ENCODE data around the gene IFFO2.
A peak's percentile ranks its signal among the peaks of the same experiment; 100 is the strongest.

DNA sequence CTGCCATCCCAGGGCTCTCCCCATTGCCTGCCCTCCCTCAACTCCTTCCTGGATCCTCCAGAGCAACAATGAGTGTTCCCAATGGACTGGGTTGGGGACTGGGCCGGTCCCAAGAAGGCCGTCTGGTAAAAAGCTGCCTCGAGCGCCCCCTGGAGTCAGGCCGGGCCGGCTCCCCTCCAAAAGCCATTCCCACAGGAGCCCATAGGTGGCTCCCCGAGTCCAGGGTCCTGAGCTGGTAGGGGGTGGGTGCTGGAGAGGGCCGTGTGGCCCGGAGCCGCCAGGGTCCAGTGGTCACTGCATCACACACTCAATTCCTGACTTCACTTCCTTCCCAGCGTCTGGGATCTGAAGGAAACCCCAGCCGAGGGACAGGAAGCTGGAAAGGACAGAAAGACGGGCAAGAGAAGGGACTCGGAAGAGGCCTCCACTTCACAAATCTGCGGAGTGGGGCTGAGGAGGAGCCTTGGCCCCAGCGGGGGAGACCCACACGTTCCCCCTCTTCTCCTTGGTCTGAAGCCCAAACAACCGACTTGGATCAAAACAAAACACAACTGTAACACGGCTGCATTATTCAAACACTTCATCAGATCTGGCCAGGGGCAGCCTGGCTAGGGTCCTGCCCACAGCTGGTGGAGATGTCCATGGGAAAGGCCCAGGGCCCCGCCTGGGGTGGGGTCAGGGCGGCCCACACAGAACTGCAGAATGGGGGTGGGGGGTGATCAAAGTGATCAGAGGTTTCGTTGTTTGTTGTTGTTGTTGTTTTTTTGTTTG, 43.2 kb downstream of the IFFO2 start:
- TF ChIP-seq CTCF (conservative IDR thresholded peaks at IDR 0.05; ENCODE audit: low read depth in 2 of 2): peak; percentile 99 to 100
- TF ChIP-seq, protein P1, sequence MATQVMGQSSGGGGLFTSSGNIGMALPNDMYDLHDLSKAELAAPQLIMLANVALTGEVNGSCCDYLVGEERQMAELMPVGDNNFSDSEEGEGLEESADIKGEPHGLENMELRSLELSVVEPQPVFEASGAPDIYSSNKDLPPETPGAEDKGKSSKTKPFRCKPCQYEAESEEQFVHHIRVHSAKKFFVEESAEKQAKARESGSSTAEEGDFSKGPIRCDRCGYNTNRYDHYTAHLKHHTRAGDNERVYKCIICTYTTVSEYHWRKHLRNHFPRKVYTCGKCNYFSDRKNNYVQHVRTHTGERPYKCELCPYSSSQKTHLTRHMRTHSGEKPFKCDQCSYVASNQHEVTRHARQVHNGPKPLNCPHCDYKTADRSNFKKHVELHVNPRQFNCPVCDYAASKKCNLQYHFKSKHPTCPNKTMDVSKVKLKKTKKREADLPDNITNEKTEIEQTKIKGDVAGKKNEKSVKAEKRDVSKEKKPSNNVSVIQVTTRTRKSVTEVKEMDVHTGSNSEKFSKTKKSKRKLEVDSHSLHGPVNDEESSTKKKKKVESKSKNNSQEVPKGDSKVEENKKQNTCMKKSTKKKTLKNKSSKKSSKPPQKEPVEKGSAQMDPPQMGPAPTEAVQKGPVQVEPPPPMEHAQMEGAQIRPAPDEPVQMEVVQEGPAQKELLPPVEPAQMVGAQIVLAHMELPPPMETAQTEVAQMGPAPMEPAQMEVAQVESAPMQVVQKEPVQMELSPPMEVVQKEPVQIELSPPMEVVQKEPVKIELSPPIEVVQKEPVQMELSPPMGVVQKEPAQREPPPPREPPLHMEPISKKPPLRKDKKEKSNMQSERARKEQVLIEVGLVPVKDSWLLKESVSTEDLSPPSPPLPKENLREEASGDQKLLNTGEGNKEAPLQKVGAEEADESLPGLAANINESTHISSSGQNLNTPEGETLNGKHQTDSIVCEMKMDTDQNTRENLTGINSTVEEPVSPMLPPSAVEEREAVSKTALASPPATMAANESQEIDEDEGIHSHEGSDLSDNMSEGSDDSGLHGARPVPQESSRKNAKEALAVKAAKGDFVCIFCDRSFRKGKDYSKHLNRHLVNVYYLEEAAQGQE (IDR thresholded peaks at IDR 0.05; ENCODE audit: unreplicated experiment): no peak
- TF ChIP-seq POLR2AphosphoS5 (IDR thresholded peaks at IDR 0.05; ENCODE audit: low read depth): no peak
- no peak for TF ChIP-seq EZH2phosphoT487 (IDR thresholded peaks at IDR 0.05; ENCODE audit: unreplicated experiment)
- TF ChIP-seq CREB1 (CRISPR knock-in tag; IDR thresholded peaks at IDR 0.05; ENCODE audit: low read depth): 0 out of 2 replicates have a peak, but pooled peaks have one; percentile 7
